CD4-positive, alpha-beta T cell (primary cell): ENCODE data around the gene B4GALNT1. TPM values are rescaled to one million over a fixed set of nuclear protein-coding genes. Genes with fewer than 3 reads are reported as not detected.

ENCODE experiments used
- ATAC-seq: fragments of 200-7000 bp; cut with Tn5 transposase; one replicate; pipeline ENCODE4 v1.10.0; 2022; ENCODE audit warnings: mild to moderate bottlenecking; ENCODE audit not compliant: poor library complexity
- CTCF ChIA-PET: fragments of 350-600 bp; sonication (Branson Sonifier 250); formaldehyde crosslinking; loops from one replicate; lab custom pipeline; 2021; ENCODE audit warnings: antibody characterized with exemption, inconsistent platforms; lab: Charles Lee
- POLR2A ChIA-PET: fragments of 350-600 bp; sonication (Branson Sonifier 250); formaldehyde crosslinking; loops from one replicate; lab custom pipeline; 2021; ENCODE audit warnings: antibody characterized with exemption, inconsistent platforms; lab: Charles Lee
- DNase-seq, 14 experiments: peaks; one replicate each; pipeline ENCODE4 v3.0.0-alpha.2; 2013 to 2020; ENCODE audit warnings: mixed read lengths in 2 of 14
- H3K27ac ChIP-seq, 2 donors: one replicate each; pipeline versions ENCODE4 v1.5.1 to v1.7.0; 2013; ENCODE audit warnings: low read length in 2 of 2, low read depth in 1 of 2, mild to moderate bottlenecking in 1 of 2
- H3K27me3 ChIP-seq, 2 experiments: 1 replicate in 1 of 2; 2 replicates in 1 of 2; pipeline versions ENCODE4 v1.6.1 to v1.7.0; 2013; ENCODE audit warnings: low read length in 2 of 2, control low read depth in 1 of 2, mild to moderate bottlenecking in 1 of 2, moderate library complexity in 1 of 2; ENCODE audit not compliant: insufficient read depth in 2 of 2, control insufficient read depth in 1 of 2
- H3K36me3 ChIP-seq: one replicate; pipeline ENCODE4 v1.6.1; 2013; ENCODE audit warnings: low read length, control low read depth; ENCODE audit not compliant: insufficient read depth
- H3K4me1 ChIP-seq: one replicate; pipeline ENCODE4 v1.6.1; 2013; ENCODE audit warnings: low read length, control low read depth; ENCODE audit not compliant: insufficient read depth
- H3K4me3 ChIP-seq: one replicate; pipeline ENCODE4 v1.5.1; 2013; ENCODE audit warnings: mild to moderate bottlenecking, low read length, moderate library complexity
- H3K9me3 ChIP-seq, 2 experiments: 1 replicate in 1 of 2; 2 replicates in 1 of 2; pipeline versions ENCODE4 v1.6.1 to v1.7.0; 2013; ENCODE audit warnings: low read length in 2 of 2, mild to moderate bottlenecking in 2 of 2, control low read depth in 1 of 2, moderate library complexity in 1 of 2; ENCODE audit not compliant: control insufficient read depth in 1 of 2, insufficient read depth in 1 of 2
- H3K27ac Mint-ChIP-seq: one replicate; pipeline ENCODE4 v1.8.0; 2020; ENCODE audit warnings: mixed read lengths
- H3K27me3 Mint-ChIP-seq: one replicate; pipeline ENCODE4 v1.8.0; 2021; ENCODE audit warnings: mixed read lengths
- H3K36me3 Mint-ChIP-seq: one replicate; pipeline ENCODE4 v1.8.0; 2021; ENCODE audit warnings: low read depth, mixed read lengths
- H3K4me1 Mint-ChIP-seq: one replicate; pipeline ENCODE4 v1.8.0; 2021; ENCODE audit warnings: low read depth, mixed read lengths
- H3K4me3 Mint-ChIP-seq: one replicate; pipeline ENCODE4 v1.8.0; 2020; ENCODE audit warnings: mild to moderate bottlenecking, mixed read lengths
- H3K9me3 Mint-ChIP-seq: one replicate; pipeline ENCODE4 v1.8.0; 2020; ENCODE audit warnings: mixed read lengths
- CTCF ChIP-seq: fragments of 200-600 bp; IDR thresholded peaks from one replicate; pipeline ENCODE4 v1.8.0; 2022; ENCODE audit warnings: antibody characterized with exemption, mild to moderate bottlenecking
- intact Hi-C, 2 experiments: fragments of 100-400 bp; cut with DNase I in 1 of 2; cut with micrococcal nuclease in 1 of 2; formaldehyde crosslinking; loops; one replicate each; pipeline versions ENCODE4 v1.15.1 to v1.9.0; 2023 to 2025; cut with DNase I, micrococcal nuclease
- total RNA-seq, 174 experiments: library from RNA in 2 of 174; stranded (reverse) in 2 of 174; gene quantifications; one replicate each; pipeline ENCODE4 v1.2.3 and lab custom pipeline; 2021 to 2026

Gene B4GALNT1
- total RNA-seq, 2 experiments from 2014 or later = not detected

- H3K9me3 Mint-ChIP-seq = no peaks in the 10 kb centered on the region
- H3K27ac Mint-ChIP-seq = no peak overlapping the region
- DNase-seq (peak in 1 of 14 experiments; percentile 10), ATAC-seq (no peak)
- intact Hi-C loops = loop anchor here in 1 of 2 experiments (5.0 kb wide), 1 partner anchor 117 kb away; no protein-coding TSS in a partner anchor
- Histone ChIP-seq H3K9me3 (peaks cover 0 to 23% of the 10 kb centered on the region in 2 experiments), H3K4me1 (peaks cover 33% of the 10 kb centered on the region), H3K4me3 (no peak overlapping the region), H3K36me3 (no peaks in the 10 kb centered on the region), H3K27me3 (peaks cover 91 to 96% of the 10 kb centered on the region in 2 experiments), H3K27ac (no peak overlapping the region)
- H3K4me1 Mint-ChIP-seq = peaks cover 33% of the 10 kb centered on the region
- TF ChIP-seq CTCF = no peak
- peaks cover 98% of the 10 kb centered on the region for H3K27me3 Mint-ChIP-seq
- POLR2A ChIA-PET = no interaction called here
- H3K36me3 Mint-ChIP-seq = no peaks in the 10 kb centered on the region
- H3K4me3 Mint-ChIP-seq = no peak overlapping the region
- CTCF ChIA-PET = interaction anchor here (1.4 kb wide), 1 partner anchor 42 kb away, joined by 3 read pairs; no protein-coding TSS in a partner anchor
These were observed 7.6 kb downstream of the B4GALNT1 start for GRCh38 chr12:57625261-57626032.

GRCh38 chr12:57624441-57625220 is 8.4 kb downstream of the B4GALNT1 start:
- ATAC-seq (no peak), DNase-seq (no peak)
- POLR2A ChIA-PET = no interaction called here
- Mint-ChIP-seq H3K36me3 (no peaks in the 10 kb centered on the region), H3K4me1 (peaks cover 40% of the 10 kb centered on the region), H3K9me3 (no peaks in the 10 kb centered on the region), H3K27me3 (peaks cover 98% of the 10 kb centered on the region), H3K4me3 (no peak overlapping the region), H3K27ac (no peak overlapping the region)
- H3K36me3 ChIP-seq = no peaks in the 10 kb centered on the region
- TF ChIP-seq CTCF = no peak
- no peak overlapping the region for H3K27ac ChIP-seq
- H3K4me1 ChIP-seq = peaks cover 41% of the 10 kb centered on the region
- intact Hi-C loops = loop anchor here in 1 of 2 experiments (5.0 kb wide), 1 partner anchor 118 kb away; no protein-coding TSS in a partner anchor
- CTCF ChIA-PET = interaction anchor here (1.4 kb wide), 1 partner anchor 41 kb away, joined by 3 read pairs; no protein-coding TSS in a partner anchor
- peaks cover 93 to 98% of the 10 kb centered on the region in 2 experiments for H3K27me3 ChIP-seq
- H3K9me3 ChIP-seq = peaks cover 0 to 23% of the 10 kb centered on the region in 2 experiments
- H3K4me3 ChIP-seq = no peak overlapping the region

- Histone ChIP-seq H3K27me3 (peaks cover 96 to 99% of the 10 kb centered on the region in 2 experiments), H3K36me3 (no peaks in the 10 kb centered on the region), H3K4me1 (peaks cover 47% of the 10 kb centered on the region), H3K9me3 (peaks cover 0 to 23% of the 10 kb centered on the region in 2 experiments), H3K4me3 (no peak overlapping the region), H3K27ac (no peak overlapping the region)
- DNase-seq = no peak
- Mint-ChIP-seq H3K9me3 (no peaks in the 10 kb centered on the region), H3K36me3 (no peaks in the 10 kb centered on the region), H3K4me1 (peaks cover 45% of the 10 kb centered on the region), H3K27ac (no peak overlapping the region), H3K4me3 (no peak overlapping the region), H3K27me3 (peaks cover 98% of the 10 kb centered on the region)
- ATAC-seq = no peak
- CTCF ChIA-PET = interaction anchor here (2.2 kb wide), 1 partner anchor 41 kb away, joined by 18 read pairs; no protein-coding TSS in a partner anchor
- POLR2A ChIA-PET = no interaction called here
- intact Hi-C loops = no loop called here
- TF ChIP-seq CTCF = no peak
These were observed 9.1 kb downstream of the B4GALNT1 start for GRCh38 chr12:57623811-57624390.
